AG04450 (cell line): ENCODE measurements around the gene GRID1. TPM values are rescaled to one million over a fixed set of nuclear protein-coding genes. Genes with fewer than 3 reads are reported as not detected.

ENCODE experiments used
- CTCF ChIA-PET: fragments of 300-600, 350-600 bp; formaldehyde crosslinking; extraction: SDS; loops from one replicate; lab custom pipeline; 2022; ENCODE audit warnings: antibody characterized with exemption, inconsistent platforms; lab: Charles Lee
- POLR2A ChIA-PET: fragments of 350-600 bp; formaldehyde crosslinking; extraction: SDS; loops from one replicate; lab custom pipeline; 2021; ENCODE audit warnings: antibody characterized with exemption, inconsistent platforms; lab: Yijun Ruan, JAX
- DNase-seq: peaks from one replicate; pipeline ENCODE4 v3.0.0-alpha.2; 2011; ENCODE audit warnings: low read depth, low spot score
- H3K27ac ChIP-seq: one replicate; pipeline ENCODE4 v1.5.1; 2012; ENCODE audit warnings: low read depth, low read length, control low read depth
- H3K27me3 ChIP-seq: one replicate; pipeline ENCODE4 v1.6.0; 2012; ENCODE audit warnings: low read length; ENCODE audit not compliant: control insufficient read depth, insufficient read depth
- H3K4me3 ChIP-seq: 2 replicates; pipeline ENCODE4 v1.5.1; 2011; ENCODE audit warnings: mild to moderate bottlenecking, low read depth, low read length, control low read depth
- H3K9me3 ChIP-seq: 2 replicates; pipeline ENCODE4 v1.5.1; 2012; ENCODE audit warnings: low read length; ENCODE audit not compliant: control insufficient read depth, insufficient read depth
- CTCF ChIP-seq: IDR thresholded peaks from 2 replicates; pipeline ENCODE4 v1.5.1; 2011; ENCODE audit warnings: low read depth, low read length, control low read depth, inconsistent platforms
- polyA plus RNA-seq: library from polyadenylated mRNA; depleted of rRNA; stranded (reverse); fragments of >200 nt; gene quantifications from 2 replicates; pipeline ENCODE4 v1.2.3, GENCODE V29; 2011

The GRID1 gene
- polyA plus RNA-seq, 1 experiment, result not detected

GRCh38 chr10:86223256-86223655 is 143.3 kb downstream of the GRID1 start:
- POLR2A ChIA-PET, result no interaction called here
- no peak for TF ChIP-seq CTCF
- no peak overlapping the region for H3K27ac ChIP-seq
- no peaks in the 10 kb centered on the region for H3K27me3 ChIP-seq
- no peaks in the 10 kb centered on the region for H3K9me3 ChIP-seq
- CTCF ChIA-PET, result no interaction called here
- DNase-seq, result no peak
- H3K4me3 ChIP-seq, result no peak overlapping the region

- Histone ChIP-seq H3K27ac (no peak overlapping the region), H3K9me3 (no peaks in the 10 kb centered on the region), H3K4me3 (no peak overlapping the region), H3K27me3 (no peaks in the 10 kb centered on the region)
- no peak for DNase-seq
- POLR2A ChIA-PET, result no interaction called here
- CTCF ChIA-PET, result no interaction called here
- no peak for TF ChIP-seq CTCF
Measured at GRCh38 chr10:86222687-86223086, 143.9 kb downstream of the GRID1 start.

- H3K4me3 ChIP-seq, result no peak overlapping the region
- no peak for DNase-seq
- no peaks in the 10 kb centered on the region for H3K9me3 ChIP-seq
- ChIA-PET POLR2A (no interaction called here), CTCF (no interaction called here)
- H3K27ac ChIP-seq, result no peak overlapping the region
- no peaks in the 10 kb centered on the region for H3K27me3 ChIP-seq
- TF ChIP-seq CTCF, result no peak
Measured at GRCh38 chr10:86222336-86222650, 144.3 kb downstream of the GRID1 start.

GRCh38 chr10:86221442-86222335 is 144.9 kb downstream of the GRID1 start:
- no peak overlapping the region for H3K27ac ChIP-seq
- ChIA-PET CTCF (no interaction called here), POLR2A (no interaction called here)
- TF ChIP-seq CTCF, result no peak
- DNase-seq, result no peak
- no peak overlapping the region for H3K4me3 ChIP-seq
- no peaks in the 10 kb centered on the region for H3K27me3 ChIP-seq
- H3K9me3 ChIP-seq, result no peaks in the 10 kb centered on the region

GRCh38 chr10:86220626-86221025 is 146.0 kb downstream of the GRID1 start:
- ChIA-PET CTCF (no interaction called here), POLR2A (no interaction called here)
- Histone ChIP-seq H3K27ac (no peak overlapping the region), H3K4me3 (no peak overlapping the region), H3K27me3 (no peaks in the 10 kb centered on the region), H3K9me3 (no peaks in the 10 kb centered on the region)
- DNase-seq, result no peak
- TF ChIP-seq CTCF, result no peak
